NCI-H146 treated with DMSO at 0.1 percent for 48 hours (cell line): ENCODE results near the gene DZIP1.
"Not testable (repeated sequence)": the region's sequence is repeated elsewhere in the genome, so short reads cannot be mapped to it uniquely, and the experiment has no call there.

Experiments used
- DNase-seq: peaks from one replicate; lab custom pipeline; 2025; ENCODE audit not compliant: unreplicated experiment; lab: John Stamatoyannopoulos, UW

Gene DZIP1

GRCh38 chr13:95604556-95604915, 40.0 kb downstream of the DZIP1 start:
- no peak for DNase-seq

- no peak for DNase-seq
Observed at GRCh38 chr13:95603887-95604555, 40.5 kb downstream of the DZIP1 start.

GRCh38 chr13:95601906-95602305, 42.6 kb downstream of the DZIP1 start:
- DNase-seq = no peak

GRCh38 chr13:95601216-95601615, 43.3 kb downstream of the DZIP1 start:
- DNase-seq = no peak

- no peak for DNase-seq
Observed at GRCh38 chr13:95596701-95597100, 47.8 kb downstream of the DZIP1 start.

- no peak for DNase-seq
Observed at GRCh38 chr13:95593462-95593861, 51.0 kb downstream of the DZIP1 start.

- no peak for DNase-seq
Observed at GRCh38 chr13:95588721-95589120, 55.8 kb downstream of the DZIP1 start.

GRCh38 chr13:95588134-95588533, 56.4 kb downstream of the DZIP1 start:
- no peak for DNase-seq

GRCh38 chr13:95585867-95586266, 58.6 kb downstream of the DZIP1 start:
- DNase-seq = no peak

- DNase-seq = no peak
Observed at GRCh38 chr13:95579303-95579702, 65.2 kb downstream of the DZIP1 start.

GRCh38 chr13:95573221-95573620, 71.3 kb downstream of the DZIP1 start:
- no peak for DNase-seq

GRCh38 chr13:95571941-95572340, 72.6 kb downstream of the DZIP1 start:
- peak; percentile 76 for DNase-seq

- no peak for DNase-seq
Observed at GRCh38 chr13:95570016-95570415, 74.5 kb downstream of the DZIP1 start.

- no peak for DNase-seq
Observed at GRCh38 chr13:95568131-95568530, 76.4 kb downstream of the DZIP1 start.

GRCh38 chr13:95565758-95566157, 78.7 kb downstream of the DZIP1 start:
- not testable (repeated sequence) for DNase-seq

- no peak for DNase-seq
Observed at GRCh38 chr13:95564733-95565291, 79.7 kb downstream of the DZIP1 start.

GRCh38 chr13:95564091-95564490, 80.4 kb downstream of the DZIP1 start:
- DNase-seq = no peak

GRCh38 chr13:95560387-95560786, 84.1 kb downstream of the DZIP1 start:
- DNase-seq = no peak

GRCh38 chr13:95559100-95559499, 85.4 kb downstream of the DZIP1 start:
- DNase-seq = no peak

- DNase-seq = no peak
Observed at GRCh38 chr13:95557013-95557412, 87.5 kb downstream of the DZIP1 start.

- peak; percentile 38 for DNase-seq
Observed at GRCh38 chr13:95553581-95554385, 90.7 kb downstream of the DZIP1 start.
